ENCODE data around the gene TNIP3. TPM values are rescaled to one million over a fixed set of nuclear protein-coding genes. Genes with fewer than 3 reads are reported as not detected.

TNIP3 gene
- total RNA-seq, 4 donors from 2014 or later = 0.44 TPM; not detected in 3

DNA sequence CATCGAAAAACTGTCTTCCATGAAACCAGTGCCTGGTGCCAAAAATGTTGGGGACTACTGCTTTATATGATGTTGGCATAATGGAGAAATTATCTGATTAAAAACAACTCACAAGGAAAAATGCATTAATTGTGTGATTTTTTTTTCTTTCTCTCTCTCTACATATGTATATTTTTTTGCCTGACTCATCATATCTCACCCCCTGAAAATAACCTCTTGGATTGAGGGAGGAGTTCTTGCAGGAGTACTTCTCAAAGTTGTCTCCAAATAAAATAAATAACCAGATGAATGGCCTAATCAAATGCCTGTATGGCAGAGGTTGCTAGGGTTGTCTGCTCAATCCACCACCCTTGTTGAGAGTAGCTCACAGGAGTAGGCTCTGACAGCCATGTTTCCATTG is 19.9 kb upstream of the TNIP3 start:
- Histone ChIP-seq H3K27ac (no peak overlapping the region), H3K27me3 (no peaks in the 10 kb centered on the region), H3K4me1 (peaks cover 0 to 6% (median 0%) of the 10 kb centered on the region in 4 donors), H3K36me3 (no peaks in the 10 kb centered on the region), H3K9me3 (no peaks in the 10 kb centered on the region), H3K4me3 (no peak overlapping the region)
- WGBS, 2 donors = 94 to 97% methylated on average over 1 of the region's 1 CpG
- DNase-seq (ENCODE audit: low spot score in 2 of 2) = no peak
- TF ChIP-seq POLR2A (IDR thresholded peaks at IDR 0.05) (no peak), EP300 (IDR thresholded peaks at IDR 0.05) (no peak)
- TF ChIP-seq, protein P1, sequence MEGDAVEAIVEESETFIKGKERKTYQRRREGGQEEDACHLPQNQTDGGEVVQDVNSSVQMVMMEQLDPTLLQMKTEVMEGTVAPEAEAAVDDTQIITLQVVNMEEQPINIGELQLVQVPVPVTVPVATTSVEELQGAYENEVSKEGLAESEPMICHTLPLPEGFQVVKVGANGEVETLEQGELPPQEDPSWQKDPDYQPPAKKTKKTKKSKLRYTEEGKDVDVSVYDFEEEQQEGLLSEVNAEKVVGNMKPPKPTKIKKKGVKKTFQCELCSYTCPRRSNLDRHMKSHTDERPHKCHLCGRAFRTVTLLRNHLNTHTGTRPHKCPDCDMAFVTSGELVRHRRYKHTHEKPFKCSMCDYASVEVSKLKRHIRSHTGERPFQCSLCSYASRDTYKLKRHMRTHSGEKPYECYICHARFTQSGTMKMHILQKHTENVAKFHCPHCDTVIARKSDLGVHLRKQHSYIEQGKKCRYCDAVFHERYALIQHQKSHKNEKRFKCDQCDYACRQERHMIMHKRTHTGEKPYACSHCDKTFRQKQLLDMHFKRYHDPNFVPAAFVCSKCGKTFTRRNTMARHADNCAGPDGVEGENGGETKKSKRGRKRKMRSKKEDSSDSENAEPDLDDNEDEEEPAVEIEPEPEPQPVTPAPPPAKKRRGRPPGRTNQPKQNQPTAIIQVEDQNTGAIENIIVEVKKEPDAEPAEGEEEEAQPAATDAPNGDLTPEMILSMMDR (IDR thresholded peaks at IDR 0.05) = no peak

GRCh38 chr4:121183361-121183760 is 19.2 kb upstream of the TNIP3 start:
- Histone ChIP-seq H3K4me3 (no peak overlapping the region), H3K27ac (no peak overlapping the region), H3K4me1 (peaks cover 0 to 6% (median 0%) of the 10 kb centered on the region in 4 donors), H3K27me3 (no peaks in the 10 kb centered on the region), H3K9me3 (no peaks in the 10 kb centered on the region), H3K36me3 (no peaks in the 10 kb centered on the region)
- TF ChIP-seq, protein P1 (IDR thresholded peaks at IDR 0.05) = no peak
- no peak for TF ChIP-seq EP300 (IDR thresholded peaks at IDR 0.05)
- TF ChIP-seq POLR2A (IDR thresholded peaks at IDR 0.05) = no peak
- no peak for DNase-seq (ENCODE audit: low spot score in 2 of 2)
- WGBS, 2 donors = 84 to 88% methylated on average over 3 of the region's 3 CpGs

GRCh38 chr4:121182296-121182695 is 18.2 kb upstream of the TNIP3 start:
- H3K9me3 ChIP-seq = no peaks in the 10 kb centered on the region
- no peak overlapping the region for H3K4me3 ChIP-seq
- WGBS, 2 donors = 52 to 54% methylated on average over 3 of the region's 3 CpGs
- peak overlapping the region in 3 of 4 donors; percentile 2 to 55 (median 15) for H3K27ac ChIP-seq
- no peaks in the 10 kb centered on the region for H3K27me3 ChIP-seq
- TF ChIP-seq, protein P1 (IDR thresholded peaks at IDR 0.05) = no peak
- TF ChIP-seq EP300 (IDR thresholded peaks at IDR 0.05) = peak in 1 of 2 donors; percentile 34
- H3K36me3 ChIP-seq = no peaks in the 10 kb centered on the region
- H3K4me1 ChIP-seq = peaks cover 0 to 6% (median 0%) of the 10 kb centered on the region in 4 donors
- DNase-seq (ENCODE audit: low spot score in 2 of 2) = no peak

DNA sequence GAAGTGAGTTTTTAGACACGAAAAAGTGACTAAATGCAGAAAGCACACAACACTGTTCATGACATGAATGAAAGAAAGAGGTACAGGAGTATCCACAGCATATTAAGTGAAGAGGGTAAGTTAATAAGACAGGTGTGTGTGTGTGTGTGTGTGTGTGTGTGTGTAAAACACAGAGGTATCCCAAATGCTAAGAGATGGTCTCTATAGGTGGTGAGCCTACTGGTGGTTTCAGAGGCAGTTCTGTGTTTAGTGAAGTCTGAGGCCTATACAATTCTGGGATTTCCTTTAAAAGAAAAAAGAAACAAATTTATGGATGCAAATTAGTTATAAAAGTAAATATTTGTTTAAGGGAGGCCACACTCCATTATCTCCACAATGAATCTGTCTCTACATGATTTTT is 17.4 kb upstream of the TNIP3 start:
- no peaks in the 10 kb centered on the region for H3K9me3 ChIP-seq
- no peaks in the 10 kb centered on the region for H3K27me3 ChIP-seq
- no peaks in the 10 kb centered on the region for H3K36me3 ChIP-seq
- 89 to 94% methylated on average over 1 of the region's 1 CpG for WGBS, 2 donors
- no peak for DNase-seq (ENCODE audit: low spot score in 2 of 2)
- peaks cover 0 to 6% (median 0%) of the 10 kb centered on the region in 4 donors for H3K4me1 ChIP-seq
- H3K4me3 ChIP-seq = no peak overlapping the region
- H3K27ac ChIP-seq = peak overlapping the region in 1 of 4 donors; percentile 55
- TF ChIP-seq, protein P1 (IDR thresholded peaks at IDR 0.05) = no peak
- TF ChIP-seq POLR2A (IDR thresholded peaks at IDR 0.05) = no peak
- TF ChIP-seq EP300 (IDR thresholded peaks at IDR 0.05) = no peak

- H3K4me1 ChIP-seq = peaks cover 0 to 6% (median 0%) of the 10 kb centered on the region in 4 donors
- H3K4me3 ChIP-seq = no peak overlapping the region
- H3K36me3 ChIP-seq = no peaks in the 10 kb centered on the region
- WGBS, 2 donors = 88 to 90% methylated on average over 3 of the region's 3 CpGs
- H3K27me3 ChIP-seq = no peaks in the 10 kb centered on the region
- no peak for DNase-seq (ENCODE audit: low spot score in 2 of 2)
- TF ChIP-seq POLR2A (IDR thresholded peaks at IDR 0.05) = no peak
- TF ChIP-seq, protein P1 (IDR thresholded peaks at IDR 0.05) = no peak
- no peak for TF ChIP-seq EP300 (IDR thresholded peaks at IDR 0.05)
- no peaks in the 10 kb centered on the region for H3K9me3 ChIP-seq
- no peak overlapping the region for H3K27ac ChIP-seq
These were observed 16.4 kb upstream of the TNIP3 start for GRCh38 chr4:121180558-121180957.
